Measurements from ENCODE around the gene ZYX. TPM values are rescaled to one million over a fixed set of nuclear protein-coding genes. Genes with fewer than 3 reads are reported as not detected.

The ZYX gene
- total and polyA plus RNA-seq, 9 donors: 41.4 to 290 (median 214) TPM

- H3K9me3 ChIP-seq (replicated peaks; ENCODE audit: control insufficient read depth, low read depth, low read length): no peaks in the 10 kb centered on the region
- no CpG with 5 or more reads among the region's 2 CpGs for WGBS (ENCODE audit: insufficient coverage)
These were observed 54.1 kb downstream of the ZYX start for GRCh38 chr7:143435266-143435665.

GRCh38 chr7:143436325-143436946 lies 55.3 kb downstream of the ZYX start:
- H3K27me3 ChIP-seq (ENCODE audit: control insufficient read depth, insufficient read depth, low read length): no peaks in the 10 kb centered on the region
- H3K27ac ChIP-seq (ENCODE audit: low read length): no peak overlapping the region
- H3K9me3 ChIP-seq (replicated peaks; ENCODE audit: control insufficient read depth, low read depth, low read length): no peaks in the 10 kb centered on the region
- no peaks in the 10 kb centered on the region for H3K4me1 ChIP-seq (ENCODE audit: control insufficient read depth, insufficient read depth, low read length)
- no peak overlapping the region for H3K4me3 ChIP-seq (ENCODE audit: low read length)
- WGBS (ENCODE audit: insufficient coverage): 72% methylated on average over 3 of the region's 3 CpGs
- H3K36me3 ChIP-seq (ENCODE audit: control insufficient read depth, insufficient read depth, low read length): no peaks in the 10 kb centered on the region
- no peak for DNase-seq

More at GRCh38 chr7:143435266-143435665, 54.1 kb downstream of the ZYX start:
- DNase-seq: no peak
- no peak overlapping the region for H3K27ac ChIP-seq (ENCODE audit: low read length)
- H3K4me3 ChIP-seq (ENCODE audit: low read length): no peak overlapping the region
- no peaks in the 10 kb centered on the region for H3K4me1 ChIP-seq (ENCODE audit: control insufficient read depth, insufficient read depth, low read length)
- no peaks in the 10 kb centered on the region for H3K36me3 ChIP-seq (ENCODE audit: control insufficient read depth, insufficient read depth, low read length)
- H3K27me3 ChIP-seq (ENCODE audit: control insufficient read depth, insufficient read depth, low read length): no peaks in the 10 kb centered on the region

GRCh38 chr7:143437578-143437977 lies 56.4 kb downstream of the ZYX start:
- Histone ChIP-seq H3K36me3 (ENCODE audit: control insufficient read depth, insufficient read depth, low read length) (no peaks in the 10 kb centered on the region), H3K9me3 (replicated peaks; ENCODE audit: control insufficient read depth, low read depth, low read length) (no peaks in the 10 kb centered on the region), H3K4me1 (ENCODE audit: control insufficient read depth, insufficient read depth, low read length) (no peaks in the 10 kb centered on the region), H3K27me3 (ENCODE audit: control insufficient read depth, insufficient read depth, low read length) (no peaks in the 10 kb centered on the region), H3K4me3 (ENCODE audit: low read length) (no peak overlapping the region), H3K27ac (ENCODE audit: low read length) (no peak overlapping the region)
- 64% methylated on average over 3 of the region's 4 CpGs for WGBS (ENCODE audit: insufficient coverage)
- DNase-seq: no peak

GRCh38 chr7:143439866-143440265 lies 58.7 kb downstream of the ZYX start:
- Histone ChIP-seq H3K27ac (ENCODE audit: low read length) (no peak overlapping the region), H3K4me1 (ENCODE audit: control insufficient read depth, insufficient read depth, low read length) (no peaks in the 10 kb centered on the region), H3K27me3 (ENCODE audit: control insufficient read depth, insufficient read depth, low read length) (no peaks in the 10 kb centered on the region), H3K36me3 (ENCODE audit: control insufficient read depth, insufficient read depth, low read length) (no peaks in the 10 kb centered on the region), H3K9me3 (replicated peaks; ENCODE audit: control insufficient read depth, low read depth, low read length) (no peaks in the 10 kb centered on the region), H3K4me3 (ENCODE audit: low read length) (no peak overlapping the region)
- DNase-seq: no peak
- WGBS (ENCODE audit: insufficient coverage): 88% methylated on average over 1 of the region's 2 CpGs

Other genes with a start within 250 kb of the ZYX start
- not detected for gene PIP, start 249.3 kb upstream of the ZYX start, total RNA-seq
- not detected for gene PIP, start 249.3 kb upstream of the ZYX start, polyA plus RNA-seq (ENCODE audit: insufficient read depth in 1 of 8, insufficient read length in 8 of 8, low replicate concordance in 1 of 8)
- not detected for gene TAS2R39, start 197.9 kb upstream of the ZYX start, total RNA-seq
- gene TAS2R39, start 197.9 kb upstream of the ZYX start, polyA plus RNA-seq (ENCODE audit: insufficient read depth in 1 of 8, insufficient read length in 8 of 8, low replicate concordance in 1 of 8): under 1 TPM in 1 of 8 donors, not detected in 7; 0.32 TPM
- gene TAS2R40, start 159.3 kb upstream of the ZYX start, total RNA-seq: not detected
- gene TAS2R40, start 159.3 kb upstream of the ZYX start, polyA plus RNA-seq (ENCODE audit: insufficient read depth in 1 of 8, insufficient read length in 8 of 8, low replicate concordance in 1 of 8): not detected
- gene GSTK1, start 117.9 kb upstream of the ZYX start, total RNA-seq: 80.2 TPM
- gene GSTK1, start 117.9 kb upstream of the ZYX start, polyA plus RNA-seq (ENCODE audit: insufficient read depth in 1 of 8, insufficient read length in 8 of 8, low replicate concordance in 1 of 8): 10 to 100 TPM; 77.2 to 98.4 (median 84.7) TPM
- 0.40 TPM for gene TMEM139, start 96.4 kb upstream of the ZYX start, total RNA-seq
- gene TMEM139, start 96.4 kb upstream of the ZYX start, polyA plus RNA-seq (ENCODE audit: insufficient read depth in 1 of 8, insufficient read length in 8 of 8, low replicate concordance in 1 of 8): 1 to 10 TPM in 4 of 8 donors, under 1 TPM in 4; 0.67 to 3.9 (median 1.0) TPM
- gene CASP2, start 93.0 kb upstream of the ZYX start, total RNA-seq: 12.1 TPM
- 10 to 100 TPM; 18.8 to 29.1 (median 21.3) TPM for gene CASP2, start 93.0 kb upstream of the ZYX start, polyA plus RNA-seq (ENCODE audit: insufficient read depth in 1 of 8, insufficient read length in 8 of 8, low replicate concordance in 1 of 8)
- gene CLCN1, start 65.2 kb upstream of the ZYX start, total RNA-seq: 1.1 TPM
- gene CLCN1, start 65.2 kb upstream of the ZYX start, polyA plus RNA-seq (ENCODE audit: insufficient read depth in 1 of 8, insufficient read length in 8 of 8, low replicate concordance in 1 of 8): 1 to 10 TPM in 5 of 8 donors, under 1 TPM in 3; 0.27 to 3.1 (median 1.2) TPM
- gene FAM131B, start 18.6 kb upstream of the ZYX start, total RNA-seq: 1.4 TPM
- gene FAM131B, start 18.6 kb upstream of the ZYX start, polyA plus RNA-seq (ENCODE audit: insufficient read depth in 1 of 8, insufficient read length in 8 of 8, low replicate concordance in 1 of 8): 1 to 10 TPM; 1.5 to 2.6 (median 2.0) TPM
- not detected for gene EPHA1, start 27.5 kb downstream of the ZYX start, total RNA-seq
- gene EPHA1, start 27.5 kb downstream of the ZYX start, polyA plus RNA-seq (ENCODE audit: insufficient read depth in 1 of 8, insufficient read length in 8 of 8, low replicate concordance in 1 of 8): 1 to 10 TPM; 2.1 to 6.1 (median 4.4) TPM
- gene TAS2R60, start 62.1 kb downstream of the ZYX start, total RNA-seq: not detected
- gene TAS2R60, start 62.1 kb downstream of the ZYX start, polyA plus RNA-seq (ENCODE audit: insufficient read depth in 1 of 8, insufficient read length in 8 of 8, low replicate concordance in 1 of 8): not detected
- gene TAS2R41, start 96.5 kb downstream of the ZYX start, total RNA-seq: not detected
- not detected for gene TAS2R41, start 96.5 kb downstream of the ZYX start, polyA plus RNA-seq (ENCODE audit: insufficient read depth in 1 of 8, insufficient read length in 8 of 8, low replicate concordance in 1 of 8)
- gene CTAGE15, start 190.5 kb downstream of the ZYX start, total RNA-seq: 0.13 TPM
- gene CTAGE15, start 190.5 kb downstream of the ZYX start, polyA plus RNA-seq (ENCODE audit: insufficient read depth in 1 of 8, insufficient read length in 8 of 8, low replicate concordance in 1 of 8): under 1 TPM in 5 of 8 donors, not detected in 3; 0.11 to 0.90 (median 0.36) TPM
- 9.4 TPM for gene TCAF2, start 239.6 kb downstream of the ZYX start, total RNA-seq
- gene TCAF2, start 239.6 kb downstream of the ZYX start, polyA plus RNA-seq (ENCODE audit: insufficient read depth in 1 of 8, insufficient read length in 8 of 8, low replicate concordance in 1 of 8): 10 to 100 TPM in 5 of 8 donors, 1 to 10 TPM in 3; 6.8 to 14.0 (median 11.5) TPM